Measurements from ENCODE around the gene TNFSF18.
A peak's percentile ranks its signal among the peaks of the same experiment; 100 is the strongest.
"Not testable (repeated sequence)": the region's sequence is repeated elsewhere in the genome, so short reads cannot be mapped to it uniquely, and the experiment has no call there.

The TNFSF18 gene, protein sequence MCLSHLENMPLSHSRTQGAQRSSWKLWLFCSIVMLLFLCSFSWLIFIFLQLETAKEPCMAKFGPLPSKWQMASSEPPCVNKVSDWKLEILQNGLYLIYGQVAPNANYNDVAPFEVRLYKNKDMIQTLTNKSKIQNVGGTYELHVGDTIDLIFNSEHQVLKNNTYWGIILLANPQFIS

GRCh38 chr1:173050865-173051264 is at the start of gene TNFSF18:
Gene TNFSF18, minus strand, starts transcription at chr1:173050941. Its CDS starts 45 bp downstream, at chr1:173050896.
- peak; percentile 46 for DNase-seq

DNA sequence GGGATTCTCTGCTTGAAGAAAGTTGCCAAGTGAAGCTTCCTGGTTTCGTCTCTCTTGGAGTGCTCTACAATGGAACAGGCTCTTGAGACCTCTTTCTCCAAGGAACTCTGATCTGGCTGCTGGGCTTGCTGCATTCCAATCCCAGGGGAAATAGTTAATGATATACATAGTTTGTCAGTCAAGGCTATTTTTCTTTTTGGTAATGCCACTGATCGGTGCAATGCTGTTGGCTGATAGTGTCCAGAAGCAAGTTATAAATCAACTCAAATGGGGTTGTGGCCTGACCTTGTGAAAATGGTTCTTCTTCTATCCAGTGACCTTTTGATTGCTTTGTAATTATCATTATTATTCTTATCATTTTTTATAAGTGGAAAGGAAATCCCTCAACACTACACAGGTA is 48.4 kb upstream of the TNFSF18 start:
- no peak for DNase-seq

DNA sequence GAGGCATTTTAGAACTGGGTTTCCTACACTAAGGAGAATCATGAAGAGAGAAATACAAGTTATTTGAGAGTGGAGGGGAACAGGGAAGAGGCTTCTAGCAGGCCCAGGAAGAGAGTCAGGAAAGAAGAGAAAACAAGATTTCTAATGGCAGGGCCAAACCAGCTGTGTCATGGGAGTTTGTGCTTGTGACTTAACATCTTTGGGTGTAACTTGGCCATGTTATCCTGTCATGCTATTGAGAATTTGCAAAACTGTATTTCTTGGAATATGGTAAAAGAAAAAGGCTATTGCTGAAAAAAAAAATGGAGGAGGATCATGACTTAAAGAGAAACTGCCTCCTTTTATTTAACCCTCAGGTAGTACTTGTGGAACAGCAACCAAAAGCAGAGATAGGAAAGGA is 47.4 kb upstream of the TNFSF18 start:
- no peak for DNase-seq

- no peak for DNase-seq
Observed at GRCh38 chr1:173097001-173097400, 46.3 kb upstream of the TNFSF18 start.

DNA sequence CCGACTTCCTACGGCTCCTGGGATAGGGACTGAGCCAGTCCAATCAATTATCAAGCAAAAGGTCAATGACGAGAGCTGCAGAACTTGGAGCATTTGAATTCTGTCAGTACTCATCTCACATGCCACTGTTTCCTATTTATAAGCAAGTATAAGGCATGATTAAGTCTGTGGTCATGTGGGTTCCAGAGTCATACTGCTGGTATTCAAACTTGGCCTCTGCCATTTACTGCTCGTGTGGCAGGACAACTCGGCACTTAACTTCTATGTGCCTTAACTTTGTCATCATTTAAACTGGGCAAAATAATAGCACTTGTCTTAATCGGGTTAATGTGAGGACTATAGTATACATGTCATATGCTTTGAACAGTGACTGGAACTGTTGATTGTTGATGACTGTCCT is 44.9 kb upstream of the TNFSF18 start:
- DNase-seq = no peak

GRCh38 chr1:173094541-173094940 is 43.8 kb upstream of the TNFSF18 start:
- DNase-seq = no peak

- DNase-seq = no peak
Observed at GRCh38 chr1:173093691-173094445, 43.1 kb upstream of the TNFSF18 start.

DNA sequence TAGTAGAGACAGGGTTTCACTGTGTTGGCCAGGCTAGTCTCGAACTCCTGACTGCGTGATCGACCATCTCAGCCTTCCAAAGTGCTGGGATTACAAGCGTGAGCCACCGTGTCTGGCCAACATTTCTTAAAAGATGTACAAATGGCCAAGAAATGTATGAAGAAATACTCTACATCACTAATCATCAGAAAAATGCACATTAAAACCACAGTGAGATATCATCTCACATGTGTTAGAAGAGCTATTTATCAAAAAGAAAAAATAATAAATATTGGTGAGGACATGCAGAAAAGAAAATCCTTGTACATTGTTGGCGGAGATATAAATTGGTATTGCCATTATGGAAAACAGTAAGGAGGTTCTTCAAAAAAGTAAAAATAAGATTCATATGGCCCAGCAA is 33.6 kb upstream of the TNFSF18 start:
- no peak for DNase-seq

DNA sequence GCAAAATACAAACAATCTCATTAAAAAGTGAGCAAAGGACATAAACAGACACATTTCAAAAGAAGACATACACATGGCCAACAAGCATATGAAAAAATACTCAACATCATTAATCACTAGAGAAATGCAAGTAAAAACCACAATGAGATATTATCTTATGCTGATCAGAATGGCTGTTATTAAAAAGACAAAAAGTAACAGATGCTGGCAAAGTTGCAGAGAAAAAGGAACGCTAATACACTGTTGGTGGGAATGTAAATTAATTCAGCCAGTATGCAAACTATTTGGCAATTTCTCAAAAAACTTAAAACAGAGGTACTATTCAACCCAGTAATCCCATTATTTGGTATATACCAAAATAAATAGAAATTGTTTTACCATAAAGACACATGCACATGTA is 32.2 kb upstream of the TNFSF18 start:
- DNase-seq = no peak

DNA sequence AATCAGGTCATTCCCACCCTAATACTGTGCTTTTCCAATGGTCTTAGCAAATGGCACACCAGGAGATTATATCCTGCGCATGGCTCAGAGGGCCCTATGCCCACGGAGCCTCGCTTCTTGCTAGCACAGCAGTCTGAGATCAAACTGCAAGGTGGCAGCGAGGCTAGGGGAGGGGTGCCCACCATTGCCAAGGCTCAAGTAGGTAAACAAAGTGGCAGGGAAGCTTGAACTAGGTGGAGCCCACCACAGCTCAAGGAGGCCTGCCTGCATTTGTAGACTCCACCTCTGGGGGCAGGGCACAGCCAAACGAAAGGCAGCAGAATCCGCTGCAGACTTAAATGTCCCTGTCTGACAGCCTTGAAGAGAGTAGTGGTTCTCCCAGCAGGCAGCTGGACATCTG is 23.5 kb upstream of the TNFSF18 start:
- not testable (repeated sequence) for DNase-seq

DNA sequence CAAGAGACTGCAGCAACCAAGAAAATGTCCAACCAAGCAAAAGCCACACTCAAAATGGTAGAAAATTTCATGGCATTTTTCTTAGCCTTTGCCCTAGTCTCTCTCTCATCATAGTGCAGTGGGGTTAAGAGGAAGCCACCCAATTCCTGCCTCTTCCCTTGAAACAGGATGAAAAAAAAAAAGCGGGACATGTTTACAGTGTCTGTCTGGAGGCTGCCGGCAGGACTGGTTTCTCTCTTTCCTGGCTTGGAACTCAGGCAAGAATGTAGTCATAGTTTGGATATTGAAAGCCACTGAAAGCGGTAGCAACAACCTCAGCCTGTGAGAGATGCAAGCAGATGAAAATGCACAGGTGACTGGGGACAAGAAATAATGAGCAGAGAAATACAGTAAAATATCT is 13.3 kb upstream of the TNFSF18 start:
- DNase-seq = no peak

DNA sequence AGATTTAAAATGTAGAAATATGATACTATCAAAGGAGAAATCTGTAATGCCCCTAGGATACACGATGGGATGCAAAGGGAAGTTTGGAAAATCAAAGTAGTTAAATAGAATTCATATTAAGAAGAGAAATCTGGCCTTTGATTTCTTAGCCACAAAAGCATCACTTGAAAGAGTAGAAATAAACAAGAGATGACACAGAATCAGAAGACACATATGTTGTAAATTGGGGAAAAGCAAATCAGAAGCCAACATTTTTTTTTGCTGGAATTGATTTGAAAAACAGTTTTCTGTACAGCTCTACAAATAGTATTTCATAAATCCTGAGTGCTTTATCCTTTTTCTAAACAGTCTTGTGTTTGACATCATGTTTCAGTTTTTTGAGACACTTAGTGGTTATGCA is 12.4 kb upstream of the TNFSF18 start:
- DNase-seq = no peak

- no peak for DNase-seq
Observed at GRCh38 chr1:173062150-173062938, 11.6 kb upstream of the TNFSF18 start.

DNA sequence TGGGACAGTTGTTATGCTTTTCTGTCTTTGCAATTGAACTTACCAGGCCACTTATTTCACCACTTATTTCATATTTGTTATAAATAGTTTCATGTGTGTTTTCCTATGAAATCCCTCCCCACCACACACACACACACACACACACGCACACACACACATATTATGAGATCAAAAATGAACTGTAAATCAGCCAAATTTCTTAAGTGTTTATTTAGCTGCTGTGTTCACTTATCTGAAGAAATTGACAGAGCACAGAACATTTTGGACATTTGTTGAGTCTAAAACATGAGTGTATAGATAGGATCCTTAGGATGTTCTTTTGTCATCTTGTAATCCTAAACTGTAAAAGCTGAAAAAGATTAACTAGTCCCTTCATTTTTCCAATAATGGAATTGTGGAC is 7.8 kb upstream of the TNFSF18 start:
- no peak for DNase-seq

DNA sequence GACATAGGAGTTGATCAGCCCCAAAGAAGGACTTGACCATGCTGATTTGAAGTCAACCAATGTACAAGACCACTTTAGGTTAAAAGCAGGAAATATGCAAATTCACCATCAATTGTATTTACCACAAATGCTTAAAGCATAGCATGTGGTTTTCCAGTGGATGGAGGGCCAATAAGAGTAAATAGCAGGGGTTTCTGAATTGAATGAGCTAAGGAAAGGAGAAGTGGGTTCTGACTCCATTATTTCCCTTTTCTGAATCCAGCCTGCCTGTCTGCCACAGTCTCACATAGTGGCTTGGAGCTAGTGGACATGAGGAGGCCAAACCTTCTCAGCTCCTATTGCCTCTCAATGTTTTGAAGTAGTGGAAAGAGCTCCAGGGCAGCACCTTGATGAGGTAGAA is 7.2 kb upstream of the TNFSF18 start:
- no peak for DNase-seq

DNA sequence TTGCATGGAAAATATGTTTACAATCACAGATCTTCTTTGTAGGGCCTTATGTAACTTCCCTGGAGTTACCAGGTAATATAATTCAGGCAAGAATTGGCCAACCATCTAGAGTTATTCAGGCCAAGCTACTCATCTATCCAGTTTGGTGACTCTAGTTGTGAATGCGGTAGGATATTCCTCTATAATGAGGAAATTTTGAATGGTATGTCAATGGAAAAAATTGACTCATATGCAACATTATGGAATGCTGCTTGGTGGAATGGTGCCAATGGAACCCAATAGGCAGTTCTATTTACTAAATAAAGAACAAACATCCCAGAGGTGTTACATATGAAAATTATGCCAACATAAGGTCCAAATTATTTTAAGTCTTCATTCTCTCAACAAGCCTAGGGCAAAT is 5.6 kb upstream of the TNFSF18 start:
- DNase-seq = no peak

- DNase-seq = no peak
Observed at GRCh38 chr1:173052681-173053196, 2.0 kb upstream of the TNFSF18 start.

DNA sequence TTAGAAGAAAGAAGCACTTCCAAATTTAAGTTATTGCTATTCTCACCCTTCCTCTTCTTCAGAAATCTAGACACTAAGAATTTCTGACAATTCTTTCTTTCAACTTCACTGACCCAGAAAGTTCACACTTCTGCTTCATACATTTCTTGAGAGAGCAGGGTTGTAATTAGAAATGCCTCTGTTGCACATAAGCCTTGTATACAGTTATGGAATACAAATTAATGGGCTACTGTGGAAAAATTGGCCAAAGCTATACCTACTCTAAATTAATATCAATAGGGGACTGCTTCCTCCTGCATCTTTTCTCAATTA is 1.5 kb downstream of the TNFSF18 start:
- no peak for DNase-seq

- no peak for DNase-seq
Observed at GRCh38 chr1:173048621-173049321, 2.0 kb downstream of the TNFSF18 start.

GRCh38 chr1:173044656-173045055 is 6.1 kb downstream of the TNFSF18 start:
- no peak for DNase-seq

DNA sequence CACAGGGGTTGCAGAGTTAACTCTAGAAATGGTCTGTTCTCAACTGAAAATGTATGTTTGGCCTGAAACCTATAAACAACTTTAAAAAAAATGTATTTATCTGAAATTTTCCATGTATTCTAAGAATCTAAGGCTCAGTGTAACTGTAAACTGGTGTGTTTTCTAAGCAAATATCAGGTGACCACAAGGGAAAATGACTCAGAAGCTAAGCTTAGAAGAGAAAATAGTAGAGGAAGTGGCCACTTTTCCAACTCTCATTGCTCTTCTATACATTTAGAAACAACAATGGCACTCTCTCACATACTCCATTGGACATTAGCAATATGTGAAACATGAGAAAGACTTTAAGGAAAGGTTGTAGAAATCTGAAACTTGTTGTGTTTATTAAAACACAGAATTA is 7.5 kb downstream of the TNFSF18 start:
- no peak for DNase-seq

DNA sequence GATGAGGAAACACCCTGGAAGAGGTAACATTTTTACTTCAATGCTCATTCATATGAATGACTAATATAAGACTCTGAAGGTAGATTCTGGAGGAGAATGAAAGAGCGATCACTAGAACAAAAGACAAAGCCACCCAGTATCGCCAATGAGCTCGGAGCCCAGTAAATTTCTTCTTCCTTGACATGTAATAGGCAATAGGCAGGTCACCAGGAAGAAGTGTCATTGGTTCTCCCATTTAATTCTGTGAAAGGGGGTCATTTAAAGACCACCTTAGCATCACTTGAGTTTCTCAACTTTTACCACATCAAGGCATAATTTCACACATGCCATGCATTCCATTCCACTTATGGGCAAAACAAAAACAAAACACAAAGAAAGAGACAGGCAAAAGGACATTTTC is 7.9 kb downstream of the TNFSF18 start:
- DNase-seq = no peak

- DNase-seq = no peak
Observed at GRCh38 chr1:173039626-173040025, 11.1 kb downstream of the TNFSF18 start.
